ENCODE data around the gene LRRC43. TPM values are rescaled to one million over a fixed set of nuclear protein-coding genes. Genes with fewer than 3 reads are reported as not detected.

The LRRC43 gene
- total RNA-seq, 4 donors from 2014 or later, result 0.84 to 1.6 (median 1.1) TPM; not detected in 1

DNA sequence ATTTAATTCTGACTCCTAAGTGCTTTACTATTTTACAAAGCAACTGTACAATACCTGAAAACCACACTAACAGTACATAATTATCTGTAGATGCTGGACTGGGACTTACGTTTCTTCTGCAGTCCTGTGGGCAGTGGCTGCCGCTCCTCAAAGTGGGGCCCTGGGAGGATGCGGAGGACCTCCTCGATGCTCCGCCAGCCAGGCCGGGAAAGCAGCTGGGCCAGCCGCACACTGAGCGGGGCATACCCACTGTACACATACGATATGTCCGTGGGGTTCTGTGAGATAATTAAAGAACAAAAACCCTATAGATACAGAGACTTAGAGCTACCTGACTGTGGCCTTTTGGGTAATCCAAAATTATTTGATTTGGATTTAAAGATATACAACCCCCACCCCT, 49.8 kb downstream of the LRRC43 start:
- DNase-seq (ENCODE audit: low spot score) (no peak), ATAC-seq (ENCODE audit: low FRiP score) (no peak)

DNA sequence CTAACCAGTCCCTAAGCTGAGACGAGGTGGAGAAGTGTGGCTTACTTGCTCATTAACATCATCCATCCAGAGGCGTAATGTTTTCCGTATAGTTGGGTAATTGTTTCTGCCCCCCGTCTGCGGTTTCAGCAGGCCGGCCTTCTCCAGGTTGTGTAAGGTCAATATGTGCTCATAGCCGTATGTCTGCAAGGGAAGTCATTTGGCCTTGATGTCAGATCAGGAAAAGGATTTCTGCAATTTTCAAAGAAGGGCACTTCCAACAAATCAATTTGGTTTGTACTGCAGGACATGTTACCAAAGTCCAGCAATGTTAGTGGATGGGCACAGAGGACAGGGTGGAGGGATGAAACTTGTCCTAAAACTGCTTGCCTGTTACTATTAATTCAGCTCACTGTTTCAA, 52.8 kb downstream of the LRRC43 start:
- TF ChIP-seq, protein P1, sequence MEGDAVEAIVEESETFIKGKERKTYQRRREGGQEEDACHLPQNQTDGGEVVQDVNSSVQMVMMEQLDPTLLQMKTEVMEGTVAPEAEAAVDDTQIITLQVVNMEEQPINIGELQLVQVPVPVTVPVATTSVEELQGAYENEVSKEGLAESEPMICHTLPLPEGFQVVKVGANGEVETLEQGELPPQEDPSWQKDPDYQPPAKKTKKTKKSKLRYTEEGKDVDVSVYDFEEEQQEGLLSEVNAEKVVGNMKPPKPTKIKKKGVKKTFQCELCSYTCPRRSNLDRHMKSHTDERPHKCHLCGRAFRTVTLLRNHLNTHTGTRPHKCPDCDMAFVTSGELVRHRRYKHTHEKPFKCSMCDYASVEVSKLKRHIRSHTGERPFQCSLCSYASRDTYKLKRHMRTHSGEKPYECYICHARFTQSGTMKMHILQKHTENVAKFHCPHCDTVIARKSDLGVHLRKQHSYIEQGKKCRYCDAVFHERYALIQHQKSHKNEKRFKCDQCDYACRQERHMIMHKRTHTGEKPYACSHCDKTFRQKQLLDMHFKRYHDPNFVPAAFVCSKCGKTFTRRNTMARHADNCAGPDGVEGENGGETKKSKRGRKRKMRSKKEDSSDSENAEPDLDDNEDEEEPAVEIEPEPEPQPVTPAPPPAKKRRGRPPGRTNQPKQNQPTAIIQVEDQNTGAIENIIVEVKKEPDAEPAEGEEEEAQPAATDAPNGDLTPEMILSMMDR (IDR thresholded peaks at IDR 0.05), result no peak
- no peak for ATAC-seq (ENCODE audit: low FRiP score)
- no peak for DNase-seq (ENCODE audit: low spot score)

More for the DNA sequence above, 49.8 kb downstream of the LRRC43 start:
- TF ChIP-seq, protein P1 (IDR thresholded peaks at IDR 0.05), result no peak

GRCh38 chr12:122238861-122239260, 55.9 kb downstream of the LRRC43 start:
- DNase-seq (ENCODE audit: low spot score), result no peak
- TF ChIP-seq, protein P1 (IDR thresholded peaks at IDR 0.05), result no peak
- no peak for ATAC-seq (ENCODE audit: low FRiP score)

DNA sequence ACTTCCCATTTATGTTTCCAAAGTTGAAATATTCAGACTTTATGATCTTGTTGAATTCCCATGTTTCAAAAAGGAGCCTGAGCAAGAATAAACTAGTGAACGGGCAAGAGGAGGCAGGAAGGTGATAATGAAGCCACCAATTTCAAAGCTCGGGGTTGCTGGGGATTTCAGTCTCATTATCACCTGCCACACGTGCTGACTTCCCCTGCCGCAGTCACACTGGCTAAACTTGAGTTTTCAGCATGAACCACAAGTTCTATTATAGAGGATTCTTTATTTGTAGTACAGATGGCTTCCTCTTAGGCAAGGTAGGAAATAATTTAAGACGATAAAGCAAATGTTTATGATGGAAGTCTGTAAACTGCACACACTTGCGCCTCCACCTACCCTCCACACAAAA, 61.0 kb downstream of the LRRC43 start:
- TF ChIP-seq, protein P1 (IDR thresholded peaks at IDR 0.05), result no peak
- no peak for ATAC-seq (ENCODE audit: low FRiP score)
- no peak for DNase-seq (ENCODE audit: low spot score)

GRCh38 chr12:122244565-122245371, 61.8 kb downstream of the LRRC43 start:
- DNase-seq (ENCODE audit: low spot score), result no peak
- TF ChIP-seq, protein P1 (IDR thresholded peaks at IDR 0.05), result no peak
- ATAC-seq (ENCODE audit: low FRiP score), result no peak

GRCh38 chr12:122245553-122245952, 62.6 kb downstream of the LRRC43 start:
- no peak for DNase-seq (ENCODE audit: low spot score)
- TF ChIP-seq, protein P1 (IDR thresholded peaks at IDR 0.05), result no peak
- no peak for ATAC-seq (ENCODE audit: low FRiP score)

DNA sequence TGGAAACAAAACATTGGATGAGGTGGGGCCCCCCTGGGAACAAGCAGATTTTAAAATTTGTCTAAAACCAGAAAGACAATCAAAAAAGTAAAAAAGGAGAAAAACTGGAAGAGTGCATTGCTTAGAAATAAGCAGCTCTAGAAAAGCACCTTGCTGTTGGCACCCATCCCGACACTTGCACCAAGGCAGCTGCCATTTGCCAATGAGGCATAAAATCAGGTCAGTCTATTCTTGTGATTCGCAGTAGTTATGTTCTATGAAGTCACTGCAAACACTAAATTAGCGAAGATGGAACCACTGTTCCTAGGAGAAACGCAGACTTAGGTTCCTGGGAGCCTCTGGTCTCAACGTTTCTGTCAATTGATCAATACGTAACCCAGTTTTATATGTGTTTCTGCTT, 67.1 kb downstream of the LRRC43 start:
- no peak for DNase-seq (ENCODE audit: low spot score)
- TF ChIP-seq, protein P1 (IDR thresholded peaks at IDR 0.05), result no peak
- no peak for ATAC-seq (ENCODE audit: low FRiP score)
